ENCODE measurements around the gene HVCN1. TPM values are rescaled to one million over a fixed set of nuclear protein-coding genes. Genes with fewer than 3 reads are reported as not detected.

HVCN1 gene
- total RNA-seq, 1 experiment from 2014 or later, result 0.99 TPM

GRCh38 chr12:110638796-110639195 is 50.1 kb downstream of the HVCN1 start:
- intact Hi-C loops (cut with micrococcal nuclease; ENCODE audit: unreplicated experiment), result no loop called here
- H3K27ac Mint-ChIP-seq (ENCODE audit: unreplicated experiment), result no peak overlapping the region
- CTCF ChIA-PET, result no interaction called here

GRCh38 chr12:110637869-110638441 is 51.0 kb downstream of the HVCN1 start:
- Mint-ChIP-seq H3K36me3 (ENCODE audit: insufficient read depth, unreplicated experiment) (no peaks in the 10 kb centered on the region), H3K27me3 (ENCODE audit: unreplicated experiment) (no peaks in the 10 kb centered on the region), H3K27ac (ENCODE audit: unreplicated experiment) (no peak overlapping the region), H3K4me3 (ENCODE audit: low read depth, unreplicated experiment) (no peak overlapping the region), H3K4me1 (ENCODE audit: low read depth, unreplicated experiment) (peaks cover 12% of the 10 kb centered on the region), H3K9me3 (ENCODE audit: low read depth, unreplicated experiment) (no peaks in the 10 kb centered on the region)
- intact Hi-C loops (cut with micrococcal nuclease; ENCODE audit: unreplicated experiment), result no loop called here
- BruUV-seq (replicated peaks), result no TSS peak
- no peak for TF ChIP-seq CTCF (IDR thresholded peaks at IDR 0.05; ENCODE audit: unreplicated experiment)
- CTCF ChIA-PET, result no interaction called here
- DNase-seq, result no peak

More at GRCh38 chr12:110638796-110639195, 50.1 kb downstream of the HVCN1 start:
- DNase-seq, result no peak
- TF ChIP-seq CTCF (IDR thresholded peaks at IDR 0.05; ENCODE audit: unreplicated experiment), result no peak
- Mint-ChIP-seq H3K36me3 (ENCODE audit: insufficient read depth, unreplicated experiment) (no peaks in the 10 kb centered on the region), H3K4me3 (ENCODE audit: low read depth, unreplicated experiment) (no peak overlapping the region), H3K9me3 (ENCODE audit: low read depth, unreplicated experiment) (no peaks in the 10 kb centered on the region), H3K27me3 (ENCODE audit: unreplicated experiment) (no peaks in the 10 kb centered on the region), H3K4me1 (ENCODE audit: low read depth, unreplicated experiment) (peaks cover 12% of the 10 kb centered on the region)
- no TSS peak for BruUV-seq (replicated peaks)

- CTCF ChIA-PET, result no interaction called here
- DNase-seq, result no peak
Measured at GRCh38 chr12:110636516-110636915, 52.4 kb downstream of the HVCN1 start.

GRCh38 chr12:110635055-110635454 is 53.9 kb downstream of the HVCN1 start:
- Mint-ChIP-seq H3K27me3 (ENCODE audit: unreplicated experiment) (no peaks in the 10 kb centered on the region), H3K27ac (ENCODE audit: unreplicated experiment) (no peak overlapping the region), H3K4me1 (ENCODE audit: low read depth, unreplicated experiment) (peaks cover 11% of the 10 kb centered on the region), H3K36me3 (ENCODE audit: insufficient read depth, unreplicated experiment) (no peaks in the 10 kb centered on the region), H3K9me3 (ENCODE audit: low read depth, unreplicated experiment) (no peaks in the 10 kb centered on the region), H3K4me3 (ENCODE audit: low read depth, unreplicated experiment) (no peak overlapping the region)
- CTCF ChIA-PET, result no interaction called here
- no peak for TF ChIP-seq CTCF (IDR thresholded peaks at IDR 0.05; ENCODE audit: unreplicated experiment)
- no peak for DNase-seq
- no TSS peak for BruUV-seq (replicated peaks)
- intact Hi-C loops (cut with micrococcal nuclease; ENCODE audit: unreplicated experiment), result no loop called here

More at GRCh38 chr12:110636516-110636915, 52.4 kb downstream of the HVCN1 start:
- no peak overlapping the region for H3K4me3 Mint-ChIP-seq (ENCODE audit: low read depth, unreplicated experiment)
- no peaks in the 10 kb centered on the region for H3K9me3 Mint-ChIP-seq (ENCODE audit: low read depth, unreplicated experiment)
- no peaks in the 10 kb centered on the region for H3K36me3 Mint-ChIP-seq (ENCODE audit: insufficient read depth, unreplicated experiment)
- peaks cover 12% of the 10 kb centered on the region for H3K4me1 Mint-ChIP-seq (ENCODE audit: low read depth, unreplicated experiment)
- H3K27ac Mint-ChIP-seq (ENCODE audit: unreplicated experiment), result no peak overlapping the region
- TF ChIP-seq CTCF (IDR thresholded peaks at IDR 0.05; ENCODE audit: unreplicated experiment), result no peak
- no TSS peak for BruUV-seq (replicated peaks)
- intact Hi-C loops (cut with micrococcal nuclease; ENCODE audit: unreplicated experiment), result no loop called here
- H3K27me3 Mint-ChIP-seq (ENCODE audit: unreplicated experiment), result no peaks in the 10 kb centered on the region

Data from Calu3 (cell line).